ENCODE data around the gene SDK2.

The SDK2 gene

DNA sequence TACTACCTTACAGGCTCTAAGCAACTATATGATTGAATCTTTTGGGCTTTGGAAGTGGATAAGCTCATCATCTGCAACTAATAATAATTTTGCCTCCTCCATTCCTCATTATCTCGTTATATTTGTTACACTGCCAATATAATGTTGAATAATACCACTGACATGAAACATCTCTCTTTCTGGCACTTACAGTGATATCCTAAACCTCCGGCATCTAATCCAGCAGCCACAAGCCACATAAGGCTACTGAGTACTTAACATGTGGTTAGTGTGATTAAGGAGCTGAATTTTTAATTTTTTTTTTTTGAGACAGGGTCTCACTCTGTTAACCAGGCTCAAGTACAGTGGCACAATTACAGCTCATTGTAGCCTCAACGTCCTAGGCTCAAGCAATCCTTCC lies 342.1 kb downstream of the SDK2 start:
- DNase-seq (ENCODE audit: low read depth) = no peak

DNA sequence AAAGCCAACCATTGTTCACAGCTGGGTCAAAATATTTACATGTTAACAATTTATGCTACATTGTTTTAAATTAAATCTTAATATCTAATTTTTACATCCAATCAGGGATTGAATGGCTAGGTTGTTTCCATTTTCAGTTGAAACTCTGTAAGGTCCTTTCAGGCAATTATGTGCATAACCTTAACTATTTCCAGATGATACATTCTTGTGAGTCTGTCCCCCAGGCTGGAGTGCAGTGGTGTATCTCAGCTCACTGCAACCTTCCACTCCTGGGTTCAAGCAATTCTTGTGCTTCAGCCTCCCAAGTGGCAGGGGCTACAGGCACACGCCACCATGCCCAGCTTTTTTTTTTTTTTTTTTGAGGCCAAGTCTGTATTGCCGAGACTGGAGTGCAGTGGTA lies 342.9 kb downstream of the SDK2 start:
- DNase-seq (ENCODE audit: low read depth) = no peak

DNA sequence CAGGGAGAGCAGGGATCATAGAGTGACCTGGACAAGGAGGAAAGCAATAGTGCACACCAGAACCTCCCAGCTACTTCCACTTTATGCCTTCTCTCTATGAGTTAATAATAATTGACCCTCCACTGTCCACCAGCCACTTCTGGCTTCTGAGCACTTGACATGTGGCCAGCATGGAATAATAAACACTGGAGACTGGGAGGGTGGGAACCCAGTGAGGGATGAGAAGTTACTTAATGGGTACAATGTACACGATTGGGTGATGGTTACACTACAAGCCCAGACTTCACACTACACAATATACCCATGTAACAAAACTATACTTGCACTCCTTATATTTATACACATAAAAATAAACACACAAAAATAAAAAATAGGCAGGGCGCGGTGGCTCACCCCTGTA lies 343.9 kb downstream of the SDK2 start:
- no peak for DNase-seq (ENCODE audit: low read depth)

DNA sequence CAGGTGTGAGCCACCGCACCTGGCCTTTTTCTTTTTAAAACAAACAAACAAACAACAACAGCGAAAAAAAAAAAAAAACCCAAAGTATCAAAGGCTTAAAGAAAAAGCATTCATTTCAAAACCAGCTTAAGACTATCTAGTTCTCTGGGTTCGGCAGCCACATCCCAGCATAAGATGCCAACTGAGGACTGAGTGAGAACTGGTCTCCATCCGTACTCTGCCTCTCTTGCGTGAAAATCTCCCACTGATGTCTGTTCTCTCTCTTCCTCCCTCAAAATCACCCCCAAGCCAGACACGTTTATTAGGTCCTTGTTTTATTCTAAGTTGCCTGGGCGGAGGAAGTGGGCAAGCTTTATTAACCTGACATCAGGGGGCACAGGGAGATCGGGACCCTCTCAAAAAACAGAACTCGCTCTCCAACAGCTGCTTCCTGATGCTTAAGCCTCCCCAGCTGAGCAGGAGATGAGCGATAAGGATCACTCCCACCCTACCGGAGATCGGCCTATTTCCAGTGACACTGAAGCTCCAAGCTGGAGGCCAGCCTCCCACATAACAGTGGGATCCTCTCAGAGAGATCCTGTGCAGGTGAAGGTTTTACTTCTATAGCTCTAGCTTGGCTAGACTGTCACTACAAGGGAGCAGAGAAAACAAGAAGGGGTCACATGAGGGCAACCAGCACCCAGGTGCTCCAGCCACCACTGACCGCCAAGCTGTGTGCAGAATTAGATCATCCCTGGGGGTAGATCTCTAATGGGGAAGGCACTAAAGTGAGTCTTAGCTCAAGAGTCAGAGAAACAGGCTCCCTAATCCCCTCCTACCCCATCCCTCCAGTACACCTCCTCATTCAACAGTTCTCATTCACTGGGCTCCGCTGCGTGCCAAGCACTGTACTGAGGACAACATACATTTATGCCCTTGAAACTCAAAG lies 346.0 kb downstream of the SDK2 start:
- DNase-seq (ENCODE audit: low read depth) = no peak

DNA sequence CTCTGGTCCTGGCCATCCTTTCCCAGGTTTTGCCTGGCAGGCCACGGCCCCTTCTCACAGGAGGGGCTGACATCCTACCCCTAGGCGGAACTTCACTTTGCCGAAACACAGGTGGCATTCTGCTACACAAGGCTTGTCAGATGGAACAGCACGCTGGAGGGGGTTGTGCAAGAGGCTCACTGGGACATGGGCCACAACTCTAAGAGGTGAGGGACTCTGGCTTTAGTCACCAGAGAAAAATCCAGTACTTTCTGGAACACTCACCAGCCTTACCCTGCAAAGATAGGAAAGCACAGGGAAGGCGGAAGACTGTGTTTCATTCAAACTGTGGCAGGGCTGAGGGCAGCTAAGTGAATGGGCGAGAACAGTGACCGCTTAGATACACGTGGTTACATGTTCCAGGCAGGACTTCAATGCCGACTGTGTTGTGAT lies 350.7 kb downstream of the SDK2 start:
- DNase-seq (ENCODE audit: low read depth) = no peak

DNA sequence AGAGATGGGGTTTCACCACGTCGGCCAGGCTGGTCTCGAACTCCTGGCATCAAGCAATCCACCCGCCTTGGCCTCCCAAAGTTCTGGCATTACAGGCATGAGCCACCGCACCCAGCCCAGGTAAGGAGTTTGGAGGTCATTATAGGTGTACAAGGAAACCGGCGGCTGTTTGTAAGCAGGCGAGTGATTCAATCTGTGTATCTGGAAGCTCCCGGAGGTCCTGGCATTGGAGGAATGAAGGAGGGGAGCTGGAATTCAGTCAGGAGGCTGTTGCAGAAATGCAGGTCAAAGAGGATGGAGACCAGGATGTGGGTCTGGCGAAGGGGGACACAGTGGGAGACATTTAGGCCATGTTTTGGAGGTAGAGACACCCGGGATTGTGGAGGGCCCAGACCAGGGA lies 351.2 kb downstream of the SDK2 start:
- DNase-seq (ENCODE audit: low read depth) = no peak

DNA sequence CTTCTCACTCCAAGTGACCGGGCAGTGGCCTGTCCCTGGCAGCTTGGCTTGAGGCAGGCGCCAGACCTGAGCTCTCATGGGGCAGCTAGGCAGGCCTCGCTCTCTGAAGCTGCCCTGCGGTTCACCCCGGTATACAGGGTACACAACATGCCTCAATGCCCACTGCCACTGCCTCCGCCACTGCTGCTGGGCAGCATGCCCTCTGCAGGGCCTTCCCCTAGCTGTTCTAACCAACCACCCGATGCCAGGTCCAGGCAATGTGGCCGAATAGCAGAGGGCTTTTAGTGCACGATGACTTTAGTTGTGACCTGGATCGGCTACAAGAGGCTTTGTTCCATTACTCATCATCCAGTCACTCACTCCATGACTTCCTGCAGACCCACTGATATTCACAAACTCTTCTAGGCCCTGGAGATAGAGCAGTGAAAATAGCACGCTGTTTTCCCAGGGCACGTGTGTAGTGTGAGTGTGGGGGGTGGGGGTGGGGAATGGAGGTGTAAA lies 352.2 kb downstream of the SDK2 start:
- DNase-seq (ENCODE audit: low read depth) = no peak

DNA sequence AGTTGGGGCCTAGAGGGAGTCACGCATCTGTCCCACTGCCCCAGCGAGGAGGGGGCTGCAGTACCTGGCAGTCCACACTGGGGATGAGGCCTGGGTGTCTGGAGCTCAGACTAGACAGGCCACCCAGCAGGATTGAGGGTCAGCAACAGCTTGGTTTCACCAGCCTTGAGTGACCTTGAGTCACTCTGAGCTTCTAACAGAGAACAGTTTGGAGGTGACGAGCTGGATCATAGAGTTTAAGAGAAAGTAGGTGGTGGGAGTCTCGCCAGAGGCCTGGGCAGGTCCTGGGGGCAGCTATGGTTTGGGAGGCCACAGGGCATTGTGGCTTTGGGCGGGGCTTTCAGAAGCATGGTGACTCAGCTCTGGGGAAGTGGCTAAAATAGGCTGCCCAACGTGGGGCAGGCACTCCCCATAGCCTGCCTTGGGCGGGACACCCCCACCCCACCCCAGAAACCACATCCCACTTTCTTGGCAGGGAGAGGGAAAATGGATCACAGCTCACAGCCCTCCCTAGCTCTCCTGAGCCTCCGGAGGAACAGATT lies 352.9 kb downstream of the SDK2 start:
- DNase-seq (ENCODE audit: low read depth) = no peak

DNA sequence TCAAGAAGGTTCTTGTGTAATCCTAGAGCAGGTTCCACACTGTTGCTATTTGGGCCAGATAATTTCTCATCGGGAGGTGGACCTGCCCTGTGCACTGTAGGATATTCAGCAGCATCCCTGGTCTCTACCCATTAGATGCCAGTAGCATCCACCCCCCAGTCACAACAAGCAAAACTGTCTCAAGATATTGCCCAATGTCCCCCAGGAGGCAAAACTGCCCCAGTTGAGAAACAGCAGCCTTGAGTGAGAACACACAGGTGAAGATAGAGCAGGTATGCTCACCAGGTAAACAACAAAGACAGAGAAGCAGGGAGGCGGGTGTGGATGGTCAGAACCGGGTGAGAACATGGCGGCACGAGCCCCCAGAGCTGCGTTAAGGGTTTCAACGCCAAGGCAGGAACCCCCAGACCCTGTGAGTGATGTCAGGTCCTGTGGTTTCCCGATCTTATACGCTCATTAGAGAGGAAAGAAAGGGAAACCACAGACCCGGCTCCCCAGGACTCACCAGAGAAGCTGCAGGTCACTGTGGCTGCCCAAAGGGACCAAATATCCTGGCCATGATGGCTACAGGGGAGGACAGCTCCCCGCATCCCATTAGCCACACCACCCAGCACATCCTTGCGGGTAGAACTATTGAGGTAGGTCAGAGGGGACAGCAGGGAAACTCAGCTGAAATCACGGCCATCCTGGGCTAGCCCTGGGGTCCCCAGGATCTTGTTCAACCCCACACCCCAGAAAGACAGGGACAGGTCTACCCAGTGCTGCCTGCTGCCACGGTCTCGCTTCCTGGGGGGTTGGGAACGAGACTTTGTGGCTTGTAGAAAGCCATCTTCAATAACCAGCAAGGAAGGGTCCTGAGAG lies 353.6 kb downstream of the SDK2 start:
- no peak for DNase-seq (ENCODE audit: low read depth)

DNA sequence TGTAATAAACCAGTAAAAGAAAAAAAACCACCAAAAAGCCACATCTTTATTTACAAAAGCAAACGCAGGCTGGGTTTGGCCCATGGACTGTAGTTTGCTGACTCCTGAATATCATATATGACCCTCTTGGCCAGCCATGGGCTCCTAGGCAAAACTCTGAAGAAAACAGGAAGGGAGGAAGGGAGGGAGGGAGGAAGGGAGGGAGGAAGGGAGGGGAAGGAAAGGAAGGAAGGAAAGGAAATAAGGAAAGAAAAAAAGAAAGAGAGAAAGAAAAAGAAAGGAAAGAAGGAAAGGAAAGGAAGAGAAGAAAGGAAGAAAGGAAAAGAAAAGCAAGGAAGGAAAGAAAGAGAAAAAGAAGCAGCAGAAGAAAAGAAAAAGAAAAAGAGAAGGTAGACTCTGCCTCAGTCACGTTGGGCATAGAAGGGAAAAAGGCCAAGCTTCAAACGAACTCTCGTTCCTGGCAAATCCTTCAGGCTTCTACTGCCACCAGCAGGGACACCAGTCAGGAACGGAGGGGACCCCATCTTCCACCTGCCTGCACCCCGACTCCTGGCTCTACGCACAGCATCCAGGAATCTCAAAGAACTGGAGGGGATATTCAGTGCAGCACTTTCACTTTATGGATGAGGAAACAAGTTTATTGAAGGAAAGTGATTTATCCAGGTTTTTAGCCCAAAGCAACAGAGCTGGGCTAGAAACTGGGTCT lies 354.5 kb downstream of the SDK2 start:
- DNase-seq (ENCODE audit: low read depth) = no peak

DNA sequence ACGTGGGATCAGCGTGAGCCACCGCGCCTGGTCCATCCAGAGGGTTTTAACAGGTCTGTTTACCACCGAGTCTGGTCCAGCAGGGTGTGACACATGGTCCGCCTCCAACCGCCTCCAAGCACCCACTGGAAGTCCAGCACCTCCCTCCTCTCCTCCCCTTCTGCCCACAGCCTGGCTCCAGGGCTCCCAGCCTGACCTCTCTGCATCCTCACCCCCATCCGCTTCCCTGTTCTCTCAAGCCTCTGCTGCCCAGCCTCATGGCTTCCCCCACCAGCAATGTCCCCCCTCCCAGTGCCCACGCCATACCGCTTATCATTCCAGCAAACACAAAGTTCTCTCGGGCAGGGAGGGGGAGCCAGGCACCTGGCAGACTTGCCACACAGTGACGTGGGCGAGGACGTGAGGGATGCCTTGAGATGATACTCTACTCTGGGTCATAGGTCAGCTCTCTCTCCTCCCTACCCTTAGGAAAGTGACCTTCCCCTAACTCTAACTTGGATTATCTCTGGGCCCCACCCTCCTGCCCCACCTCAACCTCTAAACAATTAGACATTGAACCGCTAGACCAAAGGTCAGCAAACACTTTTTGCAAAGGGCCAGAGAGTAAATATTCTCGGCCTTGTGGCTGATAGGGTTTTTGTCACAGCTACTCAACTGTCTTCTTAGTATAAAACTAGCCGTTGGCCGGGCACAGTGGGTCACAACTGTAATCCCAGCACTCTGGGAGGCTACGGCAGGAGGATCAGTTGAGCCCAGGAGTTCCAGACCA lies 355.5 kb downstream of the SDK2 start:
- DNase-seq (ENCODE audit: low read depth) = no peak

DNA sequence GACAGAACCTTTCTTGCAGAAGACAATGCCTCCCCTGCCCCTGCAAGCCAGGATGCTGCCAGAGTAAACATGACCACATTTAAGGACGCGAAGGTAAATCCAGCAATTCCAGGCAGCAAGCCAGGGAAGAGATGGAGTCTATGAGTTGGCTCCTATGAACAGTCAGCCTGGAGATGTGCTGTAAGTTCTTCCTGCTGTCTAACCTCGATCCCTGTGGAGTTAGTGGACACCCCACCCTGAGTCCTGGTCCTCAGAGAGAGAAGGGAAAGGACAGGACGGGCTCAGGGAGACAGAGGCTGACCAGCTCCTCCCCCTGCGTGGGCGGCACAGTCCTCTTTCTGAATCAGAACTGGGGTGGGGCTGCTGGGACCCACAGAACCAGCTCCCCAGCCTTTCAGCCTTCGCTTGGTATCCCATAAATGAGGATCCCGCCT lies 357.4 kb downstream of the SDK2 start:
- no peak for DNase-seq (ENCODE audit: low read depth)

DNA sequence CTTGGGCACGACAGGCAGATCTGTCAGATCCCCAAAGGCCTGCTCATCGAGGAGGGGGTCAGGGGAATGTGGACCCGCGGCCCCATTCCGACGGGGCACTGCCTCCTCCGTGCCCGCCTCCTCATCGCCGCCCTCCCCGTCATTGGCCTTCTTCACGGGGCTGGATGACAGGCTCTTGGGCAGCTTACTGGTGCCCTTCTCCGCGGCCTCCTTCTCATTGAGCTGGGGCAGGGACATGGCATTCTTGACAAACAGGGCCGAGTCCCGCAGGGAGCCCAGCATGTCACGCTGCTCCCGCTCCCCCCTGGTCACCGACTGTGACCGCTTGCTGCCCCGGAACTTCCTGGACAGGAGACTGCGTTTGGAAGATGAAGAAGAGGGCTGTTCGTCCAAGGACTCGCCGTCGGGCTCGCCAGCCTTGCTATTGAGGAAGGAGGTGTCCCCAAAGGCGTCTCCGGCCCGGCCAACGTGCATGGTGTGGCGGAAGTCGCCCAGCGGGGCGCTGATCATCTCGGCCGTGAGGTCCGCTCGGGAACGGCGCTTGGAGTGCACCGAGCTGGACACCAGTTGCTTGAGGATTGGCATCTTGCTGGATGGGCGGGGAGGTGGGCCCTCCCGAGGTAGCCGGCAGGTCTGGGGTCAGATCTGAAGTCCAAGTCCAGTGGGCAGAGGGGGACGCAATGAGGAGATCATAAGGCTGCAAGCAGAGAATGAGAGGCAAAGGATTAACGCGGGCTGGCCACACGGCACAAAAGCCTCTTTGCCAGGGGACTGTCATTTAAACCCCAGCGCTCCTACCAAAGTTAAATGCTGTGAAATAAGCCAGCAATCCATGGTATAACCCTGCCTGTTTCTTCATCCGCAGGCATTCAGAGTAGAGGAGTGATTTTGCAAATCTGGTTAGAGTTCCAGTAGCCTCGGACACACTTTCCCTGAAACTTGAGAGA lies 358.1 kb downstream of the SDK2 start:
- DNase-seq (ENCODE audit: low read depth) = no peak

DNA sequence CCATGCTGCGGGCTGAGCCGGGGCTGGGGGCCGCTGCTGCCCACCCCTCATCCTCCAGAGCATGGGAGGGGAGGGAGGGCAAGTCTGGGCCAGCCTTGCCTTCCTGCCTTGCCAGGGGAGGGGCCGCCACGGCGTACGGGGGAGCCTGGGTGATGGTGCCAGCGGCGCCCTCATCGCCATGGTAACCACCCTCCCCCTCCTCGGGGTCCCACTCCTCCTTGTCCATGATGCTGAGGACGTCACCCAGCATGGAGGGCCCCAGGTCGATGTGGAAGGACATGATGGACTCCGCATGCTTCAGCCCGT lies 358.7 kb downstream of the SDK2 start:
- DNase-seq (ENCODE audit: low read depth) = no peak

DNA sequence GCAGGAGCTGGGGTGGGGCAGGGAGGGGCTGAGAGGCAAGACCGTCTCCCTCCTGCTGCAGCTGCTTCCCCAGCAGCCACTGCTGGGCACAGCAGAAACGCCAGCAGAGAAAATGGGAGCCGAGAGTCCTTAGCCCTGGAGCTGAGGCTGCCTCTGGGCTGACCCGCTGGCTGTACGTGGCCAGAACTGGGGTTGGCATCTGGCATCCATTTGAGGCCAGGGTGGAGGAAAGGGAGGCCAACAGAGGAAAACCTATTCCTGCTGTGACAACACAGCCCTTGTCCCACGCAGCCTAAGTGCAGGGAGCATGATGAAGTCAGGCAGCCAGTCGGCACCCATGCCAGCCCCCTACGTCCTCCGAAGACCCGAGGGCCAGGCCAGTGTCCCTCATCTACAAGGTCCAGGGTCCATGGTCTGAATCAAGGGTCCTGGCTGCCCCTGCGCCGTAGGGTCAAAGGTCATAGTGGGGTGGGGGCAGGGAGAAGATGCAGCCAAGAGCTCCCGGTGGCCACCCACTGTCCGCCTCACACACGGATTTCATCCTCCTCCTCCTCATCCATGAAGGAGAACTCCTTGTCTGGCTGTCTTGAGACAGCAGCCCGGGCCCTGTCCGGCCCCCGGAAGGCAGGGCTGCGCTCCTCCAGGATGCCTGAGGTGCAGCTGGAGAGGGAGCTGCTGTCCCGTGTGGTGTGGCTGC lies 359.2 kb downstream of the SDK2 start:
- DNase-seq (ENCODE audit: low read depth) = no peak
